Right atrium auricular region (tissue), 2 donors: ENCODE results near the gene USH2A. TPM values are rescaled to one million over a fixed set of nuclear protein-coding genes. Genes with fewer than 3 reads are reported as not detected.

ENCODE experiments used
- DNase-seq: peaks from one replicate; pipeline ENCODE4 v3.0.0-alpha.2; 2019; ENCODE audit warnings: low spot score
- H3K27ac ChIP-seq, 2 donors: fragments of 200-600 bp; sonication (generic); 1 replicate in 1 of 2; 2 replicates in 1 of 2; pipeline ENCODE4 v1.5.1; 2016 to 2019
- H3K27me3 ChIP-seq, 2 donors: fragments of 200-600 bp; sonication (generic); one replicate each; pipeline versions ENCODE4 v1.5.1 to v1.6.0; 2017 to 2019
- H3K36me3 ChIP-seq: fragments of 200-600 bp; sonication (generic); one replicate; pipeline ENCODE4 v1.5.1; 2016
- H3K4me1 ChIP-seq, 2 donors: fragments of 200-600 bp; sonication (generic); one replicate each; pipeline versions ENCODE4 v1.5.1 to v1.6.0; 2017 to 2019
- H3K4me3 ChIP-seq, 2 donors: fragments of 200-600 bp; sonication (generic); 1 replicate in 1 of 2; 2 replicates in 1 of 2; pipeline ENCODE4 v1.5.1; 2017 to 2019; ENCODE audit warnings: mild to moderate bottlenecking in 1 of 2, moderate library complexity in 1 of 2
- H3K9me3 ChIP-seq, 2 donors: fragments of 200-600 bp; sonication (generic); one replicate each; pipeline ENCODE4 v1.5.1; 2019
- total RNA-seq, 2 donors: library from RNA; depleted of rRNA; stranded (reverse); fragments of >200 nt; gene quantifications; one replicate each; pipeline ENCODE4 v1.1.0, GENCODE V29; 2016
- TF ChIP-seq, protein P1 (sequence below), 2 donors: fragments of 200-600 bp; sonication (generic); IDR thresholded peaks; one replicate each; pipeline ENCODE4 v1.5.1; 2019; ENCODE audit warnings: antibody characterized with exemption in 2 of 2

The USH2A gene
- total RNA-seq, 2 donors from 2014 or later, result 2.4 to 5.6 TPM

DNA sequence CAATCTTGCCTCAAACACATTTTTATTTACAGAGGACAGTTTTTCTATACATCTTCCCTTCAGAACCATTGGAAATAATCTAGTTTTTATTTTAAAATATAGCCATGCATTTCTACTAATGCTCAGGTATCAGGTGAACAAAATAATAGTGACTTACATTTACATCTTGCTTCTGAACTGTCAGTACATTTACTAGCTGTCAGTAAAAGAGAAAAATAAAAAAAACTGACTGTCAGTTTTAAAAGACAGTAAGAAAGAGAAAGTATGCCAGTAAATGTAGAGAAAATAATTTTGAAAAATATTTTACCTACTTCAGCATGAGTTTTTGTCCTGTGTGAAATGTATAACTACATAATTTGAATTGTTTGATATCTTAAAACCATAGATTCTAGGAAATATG is 33.5 kb downstream of the USH2A start:
- Histone ChIP-seq H3K4me3 (no peak overlapping the region), H3K9me3 (no peaks in the 10 kb centered on the region), H3K27ac (no peak overlapping the region), H3K4me1 (no peaks in the 10 kb centered on the region), H3K27me3 (no peaks in the 10 kb centered on the region), H3K36me3 (no peaks in the 10 kb centered on the region)
- TF ChIP-seq, protein P1, sequence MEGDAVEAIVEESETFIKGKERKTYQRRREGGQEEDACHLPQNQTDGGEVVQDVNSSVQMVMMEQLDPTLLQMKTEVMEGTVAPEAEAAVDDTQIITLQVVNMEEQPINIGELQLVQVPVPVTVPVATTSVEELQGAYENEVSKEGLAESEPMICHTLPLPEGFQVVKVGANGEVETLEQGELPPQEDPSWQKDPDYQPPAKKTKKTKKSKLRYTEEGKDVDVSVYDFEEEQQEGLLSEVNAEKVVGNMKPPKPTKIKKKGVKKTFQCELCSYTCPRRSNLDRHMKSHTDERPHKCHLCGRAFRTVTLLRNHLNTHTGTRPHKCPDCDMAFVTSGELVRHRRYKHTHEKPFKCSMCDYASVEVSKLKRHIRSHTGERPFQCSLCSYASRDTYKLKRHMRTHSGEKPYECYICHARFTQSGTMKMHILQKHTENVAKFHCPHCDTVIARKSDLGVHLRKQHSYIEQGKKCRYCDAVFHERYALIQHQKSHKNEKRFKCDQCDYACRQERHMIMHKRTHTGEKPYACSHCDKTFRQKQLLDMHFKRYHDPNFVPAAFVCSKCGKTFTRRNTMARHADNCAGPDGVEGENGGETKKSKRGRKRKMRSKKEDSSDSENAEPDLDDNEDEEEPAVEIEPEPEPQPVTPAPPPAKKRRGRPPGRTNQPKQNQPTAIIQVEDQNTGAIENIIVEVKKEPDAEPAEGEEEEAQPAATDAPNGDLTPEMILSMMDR (IDR thresholded peaks at IDR 0.05), result no peak
- no peak for DNase-seq

DNA sequence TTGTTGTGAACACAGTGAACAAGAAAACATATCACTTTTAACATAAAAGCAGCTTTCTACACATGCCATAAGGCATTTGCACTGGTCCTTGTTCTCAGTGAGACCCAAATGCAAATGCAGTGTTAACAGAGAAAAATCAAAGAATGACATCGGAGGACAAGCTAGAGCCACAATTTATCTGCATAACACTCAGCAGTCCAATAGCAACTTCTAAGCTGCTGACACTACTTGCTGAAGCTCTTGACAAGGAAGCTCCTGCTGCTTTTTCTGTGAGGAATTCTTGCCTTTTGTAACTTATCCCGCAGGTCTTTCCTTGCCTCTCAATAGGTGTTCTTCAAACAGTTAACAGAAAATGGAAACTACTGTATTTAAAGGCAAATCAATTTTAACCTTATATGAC is 34.7 kb downstream of the USH2A start:
- TF ChIP-seq, protein P1 (IDR thresholded peaks at IDR 0.05), result no peak
- no peak overlapping the region for H3K27ac ChIP-seq
- no peaks in the 10 kb centered on the region for H3K36me3 ChIP-seq
- no peaks in the 10 kb centered on the region for H3K4me1 ChIP-seq
- H3K9me3 ChIP-seq, result no peaks in the 10 kb centered on the region
- H3K27me3 ChIP-seq, result no peaks in the 10 kb centered on the region
- H3K4me3 ChIP-seq, result no peak overlapping the region
- DNase-seq, result no peak

DNA sequence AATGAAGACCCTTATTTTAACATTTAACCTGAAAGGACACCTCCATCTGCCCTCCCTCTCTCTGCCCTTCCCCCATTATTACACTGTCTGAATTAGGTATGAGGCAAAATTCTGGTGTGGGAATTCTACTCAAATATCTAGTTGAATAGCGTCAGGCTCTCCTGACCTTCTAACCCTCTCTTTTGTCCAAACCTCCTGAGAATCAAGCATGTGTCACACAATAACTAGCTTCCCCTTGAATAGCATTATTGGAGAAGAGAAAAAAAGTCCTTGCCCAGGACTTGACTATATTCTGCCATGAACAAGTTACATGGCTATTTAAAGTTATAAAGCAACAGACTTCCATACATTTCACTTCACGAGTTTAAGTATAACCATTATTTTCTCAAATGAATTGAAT is 35.5 kb downstream of the USH2A start:
- Histone ChIP-seq H3K36me3 (no peaks in the 10 kb centered on the region), H3K27me3 (no peaks in the 10 kb centered on the region), H3K9me3 (no peaks in the 10 kb centered on the region), H3K4me1 (no peaks in the 10 kb centered on the region), H3K27ac (no peak overlapping the region), H3K4me3 (no peak overlapping the region)
- TF ChIP-seq, protein P1 (IDR thresholded peaks at IDR 0.05), result no peak
- no peak for DNase-seq

DNA sequence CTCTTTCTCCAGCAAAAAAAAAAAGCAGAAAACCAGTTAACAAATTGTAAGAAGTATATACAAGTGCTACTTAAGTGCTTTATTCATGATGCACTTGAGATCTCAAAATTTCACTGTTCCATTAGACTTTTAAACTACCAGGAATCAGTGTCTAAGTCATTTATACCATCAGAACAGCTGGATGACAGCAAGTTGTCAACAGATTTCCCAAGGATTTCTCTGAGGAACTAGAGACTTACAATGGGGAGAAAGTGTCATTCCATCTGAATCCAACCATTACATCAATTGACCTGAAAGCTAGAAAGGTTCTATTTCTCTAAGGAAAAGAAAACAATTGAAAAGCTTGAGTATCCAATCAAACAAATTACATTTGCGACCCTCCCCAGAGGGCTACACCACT is 43.8 kb downstream of the USH2A start:
- no peaks in the 10 kb centered on the region for H3K36me3 ChIP-seq
- no peak overlapping the region for H3K27ac ChIP-seq
- no peaks in the 10 kb centered on the region for H3K27me3 ChIP-seq
- H3K9me3 ChIP-seq, result no peaks in the 10 kb centered on the region
- DNase-seq, result no peak
- TF ChIP-seq, protein P1 (IDR thresholded peaks at IDR 0.05), result no peak
- H3K4me3 ChIP-seq, result no peak overlapping the region
- H3K4me1 ChIP-seq, result no peaks in the 10 kb centered on the region

DNA sequence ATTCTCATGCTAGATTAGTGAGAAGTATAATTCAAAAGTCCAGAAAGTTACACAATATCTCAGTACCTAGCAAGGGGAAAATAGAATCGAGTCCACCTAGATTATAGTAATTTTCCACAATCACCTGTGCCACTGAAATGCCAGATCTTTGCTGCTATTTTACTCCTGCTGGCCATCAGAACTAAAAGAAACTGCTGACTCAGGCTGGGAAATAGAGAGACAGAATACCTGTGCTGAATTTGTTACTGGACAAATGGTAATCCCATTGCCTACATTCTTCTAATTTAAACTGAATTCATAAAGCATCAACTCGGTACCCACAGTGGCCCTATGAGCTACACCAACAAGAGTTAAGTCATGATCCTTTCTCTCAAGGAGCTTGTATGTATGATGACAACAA is 55.0 kb downstream of the USH2A start:
- TF ChIP-seq, protein P1 (IDR thresholded peaks at IDR 0.05), result no peak
- Histone ChIP-seq H3K27ac (no peak overlapping the region), H3K27me3 (no peaks in the 10 kb centered on the region), H3K4me3 (no peak overlapping the region), H3K9me3 (no peaks in the 10 kb centered on the region), H3K4me1 (no peaks in the 10 kb centered on the region), H3K36me3 (no peaks in the 10 kb centered on the region)
- DNase-seq, result no peak

DNA sequence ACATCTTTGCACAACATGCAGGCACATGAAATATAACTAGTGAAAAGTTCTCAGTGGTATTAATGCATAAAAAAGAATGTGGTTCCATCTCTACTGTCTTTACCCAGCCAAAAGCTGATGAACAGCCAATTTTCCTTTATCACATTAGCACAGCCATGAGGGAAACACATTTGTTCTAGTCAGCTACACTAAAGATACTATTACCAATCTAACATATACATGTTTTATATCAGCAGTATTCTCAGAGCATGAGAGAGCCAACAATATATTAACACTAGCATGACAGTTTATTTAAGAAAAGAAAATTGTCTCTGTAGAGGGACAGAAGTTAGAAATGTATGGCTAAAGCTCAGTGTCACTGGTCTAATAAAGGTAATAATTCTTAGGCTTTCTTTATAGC is 56.3 kb downstream of the USH2A start:
- H3K4me1 ChIP-seq, result no peaks in the 10 kb centered on the region
- TF ChIP-seq, protein P1 (IDR thresholded peaks at IDR 0.05), result no peak
- H3K4me3 ChIP-seq, result no peak overlapping the region
- H3K27me3 ChIP-seq, result no peaks in the 10 kb centered on the region
- H3K9me3 ChIP-seq, result no peaks in the 10 kb centered on the region
- no peaks in the 10 kb centered on the region for H3K36me3 ChIP-seq
- H3K27ac ChIP-seq, result no peak overlapping the region
- DNase-seq, result no peak
